IMR-90 (cell line): ENCODE measurements around the gene C2orf92.

Experiments
- MAFK ChIP-seq: IDR thresholded peaks from 2 replicates; pipeline ENCODE4 v1.6.1; 2012; ENCODE audit warnings: low read depth, low read length, improper control_type of control experiment
- MAZ ChIP-seq: IDR thresholded peaks from 2 replicates; pipeline ENCODE4 v1.6.1; 2012; ENCODE audit warnings: low read depth, mild to moderate bottlenecking, low read length, improper control_type of control experiment, moderate library complexity, borderline replicate concordance
- POLR2A ChIP-seq: IDR thresholded peaks from 2 replicates; pipeline ENCODE4 v1.6.1; 2012; ENCODE audit warnings: mild to moderate bottlenecking, low read depth, low read length
- RAD21 ChIP-seq: IDR thresholded peaks from 2 replicates; pipeline ENCODE4 v1.6.1; 2012; ENCODE audit warnings: low read length, improper control_type of control experiment
- RCOR1 ChIP-seq: IDR thresholded peaks from 2 replicates; pipeline ENCODE4 v1.6.1; 2012; ENCODE audit warnings: mild to moderate bottlenecking, low read length, improper control_type of control experiment; ENCODE audit not compliant: insufficient replicate concordance
- RFX5 ChIP-seq: IDR thresholded peaks from 2 replicates; pipeline ENCODE4 v1.8.0; 2012; ENCODE audit warnings: low read depth, mild to moderate bottlenecking, low read length, moderate library complexity
- SMC3 ChIP-seq: fragments of 150-350 bp; IDR thresholded peaks from 2 replicates; pipeline ENCODE4 v1.6.1; 2016; ENCODE audit warnings: low read depth, mild to moderate bottlenecking, antibody characterized with exemption, low read length, moderate library complexity
- TF ChIP-seq, protein P1 (sequence below): conservative IDR thresholded peaks from 2 replicates; pipeline ENCODE4 v1.5.1; 2012; ENCODE audit warnings: mild to moderate bottlenecking, low read depth, low read length, improper control_type of control experiment
- TF ChIP-seq, protein P2 (sequence below): fragments of 150-350 bp; IDR thresholded peaks from 2 replicates; pipeline ENCODE4 v1.6.1; 2017; ENCODE audit warnings: mild to moderate bottlenecking, antibody characterized with exemption, low read length, low read depth

DNA sequence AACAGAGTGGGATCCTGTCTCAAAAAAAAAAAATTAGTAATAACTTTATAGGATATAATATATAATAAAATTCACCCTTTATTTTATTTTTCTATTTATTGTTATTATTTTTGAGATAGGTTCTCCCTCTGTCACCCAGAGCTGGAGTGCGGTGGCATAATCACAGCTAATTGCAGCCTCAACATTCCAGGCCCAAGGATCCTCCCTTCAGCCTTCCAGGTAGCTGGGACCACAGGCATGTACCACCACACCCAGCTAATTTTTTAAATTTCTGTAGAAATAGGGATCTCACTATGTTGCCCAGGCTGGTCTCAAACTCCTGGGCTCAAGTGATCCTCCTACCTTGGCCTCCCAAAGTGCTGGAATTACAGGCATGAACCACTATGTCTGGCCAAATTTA is 958 bp downstream of the C2orf92 start:
- TF ChIP-seq, protein P1, sequence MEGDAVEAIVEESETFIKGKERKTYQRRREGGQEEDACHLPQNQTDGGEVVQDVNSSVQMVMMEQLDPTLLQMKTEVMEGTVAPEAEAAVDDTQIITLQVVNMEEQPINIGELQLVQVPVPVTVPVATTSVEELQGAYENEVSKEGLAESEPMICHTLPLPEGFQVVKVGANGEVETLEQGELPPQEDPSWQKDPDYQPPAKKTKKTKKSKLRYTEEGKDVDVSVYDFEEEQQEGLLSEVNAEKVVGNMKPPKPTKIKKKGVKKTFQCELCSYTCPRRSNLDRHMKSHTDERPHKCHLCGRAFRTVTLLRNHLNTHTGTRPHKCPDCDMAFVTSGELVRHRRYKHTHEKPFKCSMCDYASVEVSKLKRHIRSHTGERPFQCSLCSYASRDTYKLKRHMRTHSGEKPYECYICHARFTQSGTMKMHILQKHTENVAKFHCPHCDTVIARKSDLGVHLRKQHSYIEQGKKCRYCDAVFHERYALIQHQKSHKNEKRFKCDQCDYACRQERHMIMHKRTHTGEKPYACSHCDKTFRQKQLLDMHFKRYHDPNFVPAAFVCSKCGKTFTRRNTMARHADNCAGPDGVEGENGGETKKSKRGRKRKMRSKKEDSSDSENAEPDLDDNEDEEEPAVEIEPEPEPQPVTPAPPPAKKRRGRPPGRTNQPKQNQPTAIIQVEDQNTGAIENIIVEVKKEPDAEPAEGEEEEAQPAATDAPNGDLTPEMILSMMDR: no peak
- TF ChIP-seq RCOR1 (no peak), SMC3 (no peak), POLR2A (no peak), RFX5 (no peak), MAFK (no peak), RAD21 (no peak), MAZ (no peak)
- TF ChIP-seq, protein P2, sequence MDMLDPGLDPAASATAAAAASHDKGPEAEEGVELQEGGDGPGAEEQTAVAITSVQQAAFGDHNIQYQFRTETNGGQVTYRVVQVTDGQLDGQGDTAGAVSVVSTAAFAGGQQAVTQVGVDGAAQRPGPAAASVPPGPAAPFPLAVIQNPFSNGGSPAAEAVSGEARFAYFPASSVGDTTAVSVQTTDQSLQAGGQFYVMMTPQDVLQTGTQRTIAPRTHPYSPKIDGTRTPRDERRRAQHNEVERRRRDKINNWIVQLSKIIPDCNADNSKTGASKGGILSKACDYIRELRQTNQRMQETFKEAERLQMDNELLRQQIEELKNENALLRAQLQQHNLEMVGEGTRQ: no peak
